GM18508 (cell line): Measurements from ENCODE around the gene DCBLD2.

Experiments
- ATAC-seq: cut with Tn5 transposase; IDR thresholded peaks from one replicate; pipeline ENCODE4 v1.9.1; 2021; ENCODE audit warnings: moderate number of reproducible peaks; ENCODE audit not compliant: insufficient read depth, unreplicated experiment

Gene DCBLD2

GRCh38 chr3:98801043-98801747 lies 100.3 kb downstream of the DCBLD2 start:
- no peak for ATAC-seq

- no peak for ATAC-seq
Observed at GRCh38 chr3:98800401-98800800, 101.1 kb downstream of the DCBLD2 start.

- ATAC-seq: no peak
Observed at GRCh38 chr3:98799479-98799878, 102.0 kb downstream of the DCBLD2 start.

GRCh38 chr3:98798820-98799219 lies 102.7 kb downstream of the DCBLD2 start:
- no peak for ATAC-seq

GRCh38 chr3:98797905-98798304 lies 103.6 kb downstream of the DCBLD2 start:
- no peak for ATAC-seq

GRCh38 chr3:98796334-98796733 lies 105.2 kb downstream of the DCBLD2 start:
- no peak for ATAC-seq

- ATAC-seq: no peak
Observed at GRCh38 chr3:98793971-98794370, 107.5 kb downstream of the DCBLD2 start.

GRCh38 chr3:98791341-98792325 lies 109.9 kb downstream of the DCBLD2 start:
- ATAC-seq: no peak

- ATAC-seq: no peak
Observed at GRCh38 chr3:98788651-98789050, 112.8 kb downstream of the DCBLD2 start.

- no peak for ATAC-seq
Observed at GRCh38 chr3:98787181-98787580, 114.3 kb downstream of the DCBLD2 start.

GRCh38 chr3:98786364-98787006 lies 115.0 kb downstream of the DCBLD2 start:
- no peak for ATAC-seq

- ATAC-seq: no peak
Observed at GRCh38 chr3:98784666-98785600, 116.6 kb downstream of the DCBLD2 start.

- ATAC-seq: no peak
Observed at GRCh38 chr3:98784042-98784441, 117.5 kb downstream of the DCBLD2 start.

- ATAC-seq: no peak
Observed at GRCh38 chr3:98782824-98783500, 118.5 kb downstream of the DCBLD2 start.

- ATAC-seq: no peak
Observed at GRCh38 chr3:98780343-98780742, 121.2 kb downstream of the DCBLD2 start.

- no peak for ATAC-seq
Observed at GRCh38 chr3:98779541-98780335, 121.8 kb downstream of the DCBLD2 start.

GRCh38 chr3:98778852-98779413 lies 122.6 kb downstream of the DCBLD2 start:
- ATAC-seq: no peak

- ATAC-seq: no peak
Observed at GRCh38 chr3:98778383-98778782, 123.1 kb downstream of the DCBLD2 start.
